Activated T-cell treated with anti-CD3 and anti-CD28 coated beads, Interleukin-2, amount 50 U/mL, for 24 hours (primary cell): ENCODE results near the gene GATD1.

ENCODE experiments used
- DNase-seq: peaks from one replicate; pipeline ENCODE4 v3.0.0-alpha.2; 2020
- H3K27ac Mint-ChIP-seq: 2 replicates; pipeline ENCODE4 v1.8.0; 2020; ENCODE audit warnings: mild to moderate bottlenecking, mixed read lengths
- H3K27me3 Mint-ChIP-seq: 2 replicates; pipeline ENCODE4 v1.8.0; 2020; ENCODE audit warnings: mixed read lengths
- H3K36me3 Mint-ChIP-seq: 2 replicates; pipeline ENCODE4 v1.8.0; 2020; ENCODE audit warnings: low read depth, mixed read lengths
- H3K4me1 Mint-ChIP-seq: 2 replicates; pipeline ENCODE4 v1.8.0; 2020; ENCODE audit warnings: low read depth, mixed read lengths
- H3K4me3 Mint-ChIP-seq: 2 replicates; pipeline ENCODE4 v1.8.0; 2020; ENCODE audit warnings: mild to moderate bottlenecking, moderate library complexity, mixed read lengths
- H3K9me3 Mint-ChIP-seq: 2 replicates; pipeline ENCODE4 v1.8.0; 2020; ENCODE audit warnings: mixed read lengths

GATD1 gene

GRCh38 chr11:769887-770641, 7.2 kb downstream of the GATD1 start:
- peaks cover 22% of the 10 kb centered on the region for H3K4me1 Mint-ChIP-seq
- DNase-seq, result no peak
- H3K9me3 Mint-ChIP-seq, result no peaks in the 10 kb centered on the region
- peaks cover 84% of the 10 kb centered on the region for H3K36me3 Mint-ChIP-seq
- H3K4me3 Mint-ChIP-seq, result no peak overlapping the region
- H3K27me3 Mint-ChIP-seq, result no peaks in the 10 kb centered on the region
- peak overlapping the region; percentile 6 for H3K27ac Mint-ChIP-seq

DNA sequence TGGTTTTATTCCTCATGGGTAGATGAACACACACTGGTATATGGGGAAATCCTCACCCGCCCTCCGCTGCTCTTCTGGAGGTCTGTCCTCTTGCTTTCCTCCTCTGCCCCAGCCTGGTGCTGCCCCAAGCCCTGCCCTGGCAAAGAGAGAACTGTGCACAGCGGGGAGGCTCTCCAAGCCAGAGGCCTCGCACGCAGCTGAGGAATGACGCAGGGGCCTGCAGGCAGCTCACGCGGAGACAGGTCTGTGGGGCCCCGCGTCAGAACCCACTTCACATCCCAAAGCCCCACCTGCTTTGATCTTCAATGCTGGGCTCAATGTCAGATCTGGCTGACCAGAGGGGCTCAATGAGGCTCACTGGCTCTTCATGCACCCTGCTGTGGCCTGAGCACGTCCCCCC, 10.0 kb downstream of the GATD1 start:
- no peaks in the 10 kb centered on the region for H3K9me3 Mint-ChIP-seq
- no peak overlapping the region for H3K4me3 Mint-ChIP-seq
- H3K36me3 Mint-ChIP-seq, result peaks cover 87% of the 10 kb centered on the region
- H3K27me3 Mint-ChIP-seq, result no peaks in the 10 kb centered on the region
- no peak for DNase-seq
- H3K4me1 Mint-ChIP-seq, result peaks cover 16% of the 10 kb centered on the region
- peak overlapping the region; percentile 69 for H3K27ac Mint-ChIP-seq

DNA sequence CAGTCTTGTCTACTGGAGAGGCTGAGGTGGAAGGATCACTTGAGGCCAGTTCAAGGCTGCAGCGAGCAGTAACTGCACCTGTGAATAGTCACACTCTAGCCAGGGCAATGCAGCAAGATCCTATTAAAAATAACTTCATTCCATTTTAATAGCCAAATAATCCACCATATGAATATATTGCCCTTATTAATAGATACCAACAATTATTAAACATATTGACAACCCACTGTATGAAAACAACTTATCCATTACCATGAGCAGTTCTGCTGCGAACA, 10.4 kb downstream of the GATD1 start:
- no peaks in the 10 kb centered on the region for H3K9me3 Mint-ChIP-seq
- peaks cover 90% of the 10 kb centered on the region for H3K36me3 Mint-ChIP-seq
- H3K4me3 Mint-ChIP-seq, result no peak overlapping the region
- no peak for DNase-seq
- H3K4me1 Mint-ChIP-seq, result peaks cover 16% of the 10 kb centered on the region
- H3K27me3 Mint-ChIP-seq, result no peaks in the 10 kb centered on the region
- peak overlapping the region; percentile 69 for H3K27ac Mint-ChIP-seq

DNA sequence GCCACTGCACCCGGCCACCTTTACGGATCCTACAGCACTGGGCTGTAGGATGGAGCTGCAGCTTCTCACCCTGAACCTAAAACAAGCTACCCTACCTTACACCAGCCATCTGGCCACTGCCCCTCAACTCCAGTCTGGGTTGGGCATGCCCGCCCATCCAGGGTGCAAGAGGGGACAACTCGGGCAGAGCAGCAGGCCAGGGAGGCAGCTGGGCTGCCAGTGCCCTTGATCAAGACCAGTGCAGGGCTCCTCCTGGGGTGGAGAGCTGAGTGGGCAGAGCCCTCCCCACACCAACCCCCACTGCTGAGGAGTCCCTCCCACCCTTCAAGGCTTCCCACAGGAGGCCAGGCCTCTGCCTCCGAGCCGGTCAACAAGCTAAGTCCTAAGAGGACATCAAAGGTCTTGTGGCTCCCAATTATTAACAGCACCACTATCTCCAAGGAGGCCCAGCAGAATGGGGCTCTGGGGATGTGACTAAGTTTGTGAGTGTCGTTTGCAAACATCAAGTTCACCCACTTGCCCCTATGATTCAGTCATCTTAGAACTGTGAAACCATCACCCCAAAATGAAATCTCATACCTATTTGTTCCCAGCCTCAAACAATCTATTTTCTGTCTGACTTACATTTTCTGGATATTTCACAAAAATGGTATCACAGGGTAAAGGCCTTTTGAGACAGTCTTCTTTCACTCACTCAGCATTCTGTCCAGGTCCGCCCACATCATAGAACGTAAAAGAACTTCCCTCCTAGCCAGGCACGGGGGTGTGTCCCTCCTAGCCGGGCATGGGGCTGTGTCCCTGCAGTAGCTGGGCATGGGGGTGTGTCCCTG, 11.0 kb downstream of the GATD1 start:
- Mint-ChIP-seq H3K36me3 (peaks cover 90% of the 10 kb centered on the region), H3K27ac (peak overlapping the region; percentile 67), H3K9me3 (no peaks in the 10 kb centered on the region), H3K4me1 (peaks cover 16% of the 10 kb centered on the region), H3K4me3 (no peak overlapping the region), H3K27me3 (no peaks in the 10 kb centered on the region)
- no peak for DNase-seq

DNA sequence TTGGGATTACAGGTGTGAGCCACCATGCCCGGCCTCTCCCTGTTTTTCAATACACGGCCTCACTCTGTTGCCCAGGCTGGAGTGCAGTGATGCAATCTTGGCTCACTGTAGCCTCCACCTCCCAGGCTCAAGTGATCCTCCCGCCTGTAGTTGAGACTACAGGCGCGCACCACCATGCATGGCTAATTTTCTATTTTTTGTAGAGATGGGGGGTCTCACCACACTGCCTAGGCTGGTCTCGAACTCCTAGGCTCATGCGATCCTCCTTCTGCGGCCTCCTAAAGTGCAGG, 11.5 kb downstream of the GATD1 start:
- H3K4me1 Mint-ChIP-seq, result peaks cover 16% of the 10 kb centered on the region
- no peak overlapping the region for H3K4me3 Mint-ChIP-seq
- H3K36me3 Mint-ChIP-seq, result peaks cover 90% of the 10 kb centered on the region

GRCh38 chr11:765025-765801, 12.1 kb downstream of the GATD1 start:
- peaks cover 17% of the 10 kb centered on the region for H3K4me1 Mint-ChIP-seq

More for the DNA sequence above, 11.5 kb downstream of the GATD1 start:
- DNase-seq, result no peak
- Mint-ChIP-seq H3K27me3 (no peaks in the 10 kb centered on the region), H3K27ac (peak overlapping the region; percentile 67), H3K9me3 (no peaks in the 10 kb centered on the region)

DNA sequence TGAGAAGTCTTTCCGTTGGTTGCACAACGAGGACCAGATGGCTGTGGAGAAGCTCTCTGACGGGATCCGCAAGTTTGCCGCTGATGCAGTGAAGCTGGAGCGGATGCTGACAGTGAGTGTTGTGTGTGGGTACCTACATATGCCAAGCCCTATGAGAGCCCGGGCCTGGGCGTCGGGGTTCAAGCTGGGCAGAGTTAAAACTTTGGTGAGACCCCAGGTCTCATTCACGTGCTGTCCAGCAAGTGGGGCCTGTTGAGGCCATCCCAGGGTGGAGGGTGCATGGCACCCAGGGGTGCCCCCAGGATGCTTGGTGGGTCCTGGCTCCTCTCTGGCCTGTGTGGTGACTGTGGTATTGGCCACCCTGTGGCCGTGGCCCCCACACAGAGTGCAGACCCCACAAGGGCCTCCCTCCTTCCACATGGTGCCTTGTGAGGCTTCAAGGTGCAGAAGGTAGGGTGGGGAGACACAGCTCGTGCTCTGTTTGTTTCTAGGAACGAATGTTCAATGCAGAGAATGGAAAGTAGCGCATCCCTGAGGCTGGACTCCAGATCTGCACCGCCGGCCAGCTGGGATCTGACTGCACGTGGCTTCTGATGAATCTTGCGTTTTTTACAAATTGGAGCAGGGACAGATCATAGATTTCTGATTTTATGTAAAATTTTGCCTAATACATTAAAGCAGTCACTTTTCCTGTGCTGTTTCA, 12.8 kb downstream of the GATD1 start:
- no peak overlapping the region for H3K4me3 Mint-ChIP-seq
- H3K36me3 Mint-ChIP-seq, result peaks cover 89% of the 10 kb centered on the region
- peaks cover 22% of the 10 kb centered on the region for H3K4me1 Mint-ChIP-seq
- no peaks in the 10 kb centered on the region for H3K27me3 Mint-ChIP-seq
- no peaks in the 10 kb centered on the region for H3K9me3 Mint-ChIP-seq
- DNase-seq, result no peak
- H3K27ac Mint-ChIP-seq, result peak overlapping the region; percentile 72

More at GRCh38 chr11:765025-765801, 12.1 kb downstream of the GATD1 start:
- peak; percentile 74 for DNase-seq
- peaks cover 89% of the 10 kb centered on the region for H3K36me3 Mint-ChIP-seq
- H3K9me3 Mint-ChIP-seq, result no peaks in the 10 kb centered on the region
- H3K4me3 Mint-ChIP-seq, result no peak overlapping the region
- H3K27ac Mint-ChIP-seq, result peak overlapping the region; percentile 72
- no peaks in the 10 kb centered on the region for H3K27me3 Mint-ChIP-seq

DNA sequence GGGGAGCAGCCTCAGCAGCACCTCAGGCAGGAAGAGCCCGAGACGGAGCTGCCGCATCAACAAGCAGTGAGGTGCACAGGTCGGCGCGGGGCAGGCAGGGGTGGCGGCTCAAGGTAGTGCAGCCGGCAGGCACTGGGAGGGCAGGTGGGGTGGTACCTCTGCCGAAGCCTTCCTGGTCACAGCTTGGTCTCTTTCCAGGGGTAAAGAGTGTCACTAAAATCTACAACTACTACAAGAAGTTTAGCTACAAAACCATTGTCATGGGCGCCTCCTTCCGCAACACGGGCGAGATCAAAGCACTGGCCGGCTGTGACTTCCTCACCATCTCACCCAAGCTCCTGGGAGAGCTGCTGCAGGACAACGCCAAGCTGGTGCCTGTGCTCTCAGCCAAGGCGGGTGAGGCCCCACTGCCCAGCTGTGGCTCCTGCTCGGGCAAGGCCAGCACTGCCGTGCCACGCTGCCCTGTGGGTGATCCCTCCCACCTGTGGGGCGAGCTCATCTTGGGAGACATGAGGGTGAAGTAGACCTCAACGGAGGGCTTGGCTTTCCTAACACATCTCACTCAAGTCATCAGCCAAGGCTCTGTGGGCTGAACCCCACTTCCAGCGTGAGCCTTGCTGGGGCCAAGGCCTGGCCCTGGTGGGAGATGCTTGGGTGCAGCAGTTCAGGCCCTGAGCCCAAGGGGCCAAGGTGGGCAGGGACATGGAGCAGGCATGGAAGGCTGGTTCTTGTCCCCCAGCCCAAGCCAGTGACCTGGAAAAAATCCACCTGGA, 13.6 kb downstream of the GATD1 start:
- no peaks in the 10 kb centered on the region for H3K27me3 Mint-ChIP-seq
- peaks cover 90% of the 10 kb centered on the region for H3K36me3 Mint-ChIP-seq
- H3K4me1 Mint-ChIP-seq, result peaks cover 22% of the 10 kb centered on the region
- no peaks in the 10 kb centered on the region for H3K9me3 Mint-ChIP-seq
- peak overlapping the region; percentile 72 for H3K27ac Mint-ChIP-seq
- no peak overlapping the region for H3K4me3 Mint-ChIP-seq
- no peak for DNase-seq

GRCh38 chr11:763073-763463, 14.2 kb downstream of the GATD1 start:
- H3K27ac Mint-ChIP-seq, result peak overlapping the region; percentile 72
- H3K4me3 Mint-ChIP-seq, result no peak overlapping the region
- DNase-seq, result no peak
- peaks cover 94% of the 10 kb centered on the region for H3K36me3 Mint-ChIP-seq
- no peaks in the 10 kb centered on the region for H3K27me3 Mint-ChIP-seq
- no peaks in the 10 kb centered on the region for H3K9me3 Mint-ChIP-seq
- peaks cover 22% of the 10 kb centered on the region for H3K4me1 Mint-ChIP-seq

- Mint-ChIP-seq H3K36me3 (peaks cover 96% of the 10 kb centered on the region), H3K9me3 (no peaks in the 10 kb centered on the region), H3K4me1 (peaks cover 21% of the 10 kb centered on the region)
Observed at GRCh38 chr11:762421-763072, 14.7 kb downstream of the GATD1 start.

DNA sequence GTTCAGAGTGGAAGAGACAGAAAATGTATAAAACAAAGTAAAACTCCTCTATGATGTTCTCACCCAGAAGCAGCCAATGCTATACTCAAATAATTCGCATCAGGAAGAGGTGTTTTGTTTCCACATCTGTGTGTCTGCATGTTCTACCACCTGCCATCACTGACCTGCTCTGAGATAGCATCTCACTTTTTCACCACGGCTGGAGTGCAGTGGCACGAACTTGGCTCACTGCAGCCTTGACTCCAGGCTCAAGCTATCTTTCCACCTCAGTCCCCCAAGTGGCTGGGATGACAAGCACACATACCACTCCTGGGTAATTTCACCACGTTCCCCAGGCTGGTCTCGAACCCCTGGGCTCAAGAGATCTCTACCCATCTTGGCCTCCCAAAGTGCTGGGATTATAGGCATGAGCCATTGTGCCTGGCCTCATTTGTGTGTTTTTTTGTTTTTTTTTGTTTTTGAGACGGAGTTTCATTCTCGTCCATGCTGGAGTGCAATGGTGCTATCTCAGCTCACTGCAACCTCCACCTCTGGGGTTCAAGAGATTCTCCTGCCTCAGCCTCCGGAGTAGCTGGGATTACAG, 15.7 kb downstream of the GATD1 start:
- peaks cover 96% of the 10 kb centered on the region for H3K36me3 Mint-ChIP-seq

More at GRCh38 chr11:762421-763072, 14.7 kb downstream of the GATD1 start:
- DNase-seq, result no peak
- Mint-ChIP-seq H3K27me3 (no peaks in the 10 kb centered on the region), H3K4me3 (no peak overlapping the region), H3K27ac (peak overlapping the region; percentile 50)

DNA sequence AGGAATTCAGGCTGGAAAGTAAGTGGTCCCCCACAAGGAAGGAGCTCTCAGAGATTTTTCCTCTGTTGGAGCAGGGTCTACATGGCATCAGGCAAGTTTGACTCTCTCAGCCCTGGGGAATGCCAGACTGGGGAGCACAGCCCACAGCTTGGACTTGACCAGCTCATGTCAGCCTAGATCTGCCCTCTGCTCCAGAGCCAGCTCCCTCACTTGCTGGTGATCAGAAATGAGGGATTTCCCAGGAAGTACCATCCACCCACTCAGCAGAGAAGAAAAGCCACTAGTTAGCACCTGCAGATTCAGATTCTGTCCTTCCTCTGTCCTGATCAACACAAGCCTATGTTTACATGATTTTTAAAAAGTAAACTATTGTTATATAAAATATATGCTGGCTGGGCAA, 17.1 kb downstream of the GATD1 start:
- H3K4me1 Mint-ChIP-seq, result peaks cover 6% of the 10 kb centered on the region
- DNase-seq, result no peak
- H3K9me3 Mint-ChIP-seq, result no peaks in the 10 kb centered on the region
- peaks cover 96% of the 10 kb centered on the region for H3K36me3 Mint-ChIP-seq
- H3K4me3 Mint-ChIP-seq, result no peak overlapping the region
- peak overlapping the region; percentile 80 for H3K27ac Mint-ChIP-seq
- no peaks in the 10 kb centered on the region for H3K27me3 Mint-ChIP-seq

More for the DNA sequence above, 15.7 kb downstream of the GATD1 start:
- no peak for DNase-seq
- no peak overlapping the region for H3K4me3 Mint-ChIP-seq
- no peaks in the 10 kb centered on the region for H3K9me3 Mint-ChIP-seq
- H3K27ac Mint-ChIP-seq, result peak overlapping the region; percentile 45
- no peaks in the 10 kb centered on the region for H3K27me3 Mint-ChIP-seq
- H3K4me1 Mint-ChIP-seq, result peaks cover 12% of the 10 kb centered on the region

- DNase-seq, result no peak
Observed at GRCh38 chr11:749731-750130, 27.6 kb downstream of the GATD1 start.

More at GRCh38 chr11:749731-750130, 27.6 kb downstream of the GATD1 start:
- Mint-ChIP-seq H3K27me3 (no peaks in the 10 kb centered on the region), H3K36me3 (peaks cover 34% of the 10 kb centered on the region), H3K9me3 (no peaks in the 10 kb centered on the region), H3K27ac (peak overlapping the region; percentile 74), H3K4me3 (peak overlapping the region; percentile 90), H3K4me1 (peaks cover 28% of the 10 kb centered on the region)
